H1 (cell line): ENCODE measurements around the gene HMHB1. TPM values are rescaled to one million over a fixed set of nuclear protein-coding genes. Genes with fewer than 3 reads are reported as not detected.

Source experiments
- CTCF ChIA-PET: fragments of 300-600 bp; sonication (Branson Sonifier 250); formaldehyde crosslinking; loops from one replicate; lab custom pipeline; 2021; ENCODE audit not compliant: partially characterized antibody; lab: Charles Lee
- POLR2A ChIA-PET: fragments of 300-600 bp; sonication (Branson Sonifier 250); formaldehyde crosslinking; loops from one replicate; lab custom pipeline; 2021; ENCODE audit warnings: inconsistent platforms; ENCODE audit not compliant: partially characterized antibody; lab: Charles Lee
- DNase-seq, 2 experiments: peaks; one replicate each; pipeline versions ENCODE4 v3.0.0 to v3.0.0-alpha.2; 2010 to 2022; ENCODE audit warnings: low spot score in 2 of 2, low read depth in 1 of 2, mixed read lengths in 1 of 2
- FAIRE-seq: peaks from 2 replicates; lab custom pipeline; 2011; peaks lifted over from hg19 to GRCh38; lab: Jason Lieb, UNC
- H2AFZ ChIP-seq: 2 replicates; pipeline ENCODE4 v1.8.1; 2012; ENCODE audit warnings: low read length, inconsistent platforms
- H2AK5ac ChIP-seq: 2 replicates; pipeline ENCODE4 v1.6.1; 2013; ENCODE audit warnings: low read depth, low read length
- H2BK120ac ChIP-seq: replicated peaks from 2 replicates; pipeline ENCODE3; 2013; ENCODE audit warnings: low read depth, low read length, inconsistent platforms
- H2BK12ac ChIP-seq: 2 replicates; pipeline ENCODE4 v1.6.1; 2013; ENCODE audit warnings: low read depth, low read length
- H2BK15ac ChIP-seq: 2 replicates; pipeline ENCODE4 v1.6.1; 2013; ENCODE audit warnings: low read length
- H2BK20ac ChIP-seq: 2 replicates; pipeline ENCODE4 v1.6.1; 2013; ENCODE audit warnings: low read length
- H2BK5ac ChIP-seq: 2 replicates; pipeline ENCODE4 v1.6.1; 2013; ENCODE audit warnings: low read depth, low read length
- H3K14ac ChIP-seq: 2 replicates; pipeline ENCODE4 v1.6.1; 2013; ENCODE audit warnings: inconsistent platforms; ENCODE audit not compliant: insufficient read length
- H3K18ac ChIP-seq: 2 replicates; pipeline ENCODE4 v1.6.1; 2013; ENCODE audit warnings: low read length; ENCODE audit errors: extremely low read depth
- H3K23ac ChIP-seq: 2 replicates; pipeline ENCODE4 v1.6.1; 2013; ENCODE audit warnings: inconsistent platforms; ENCODE audit not compliant: insufficient read length
- H3K23me2 ChIP-seq: 2 replicates; pipeline ENCODE4 v1.6.1; 2013; ENCODE audit warnings: low read depth, low read length
- H3K27ac ChIP-seq: 2 replicates; pipeline ENCODE4 v1.6.1; 2011; ENCODE audit warnings: low read depth, low read length, inconsistent platforms
- H3K27me3 ChIP-seq, 4 experiments: replicated peaks in 1 of 4; 1 replicate in 1 of 4; 2 replicates in 3 of 4; pipeline versions ENCODE4 v1.6.1 to v1.8.1; 2011 to 2013; ENCODE audit warnings: low read length in 3 of 4, mild to moderate bottlenecking in 3 of 4, inconsistent platforms in 2 of 4, mixed read lengths in 2 of 4, moderate library complexity in 1 of 4; ENCODE audit not compliant: control insufficient read depth in 3 of 4, insufficient read depth in 3 of 4; ENCODE audit errors: extremely low read depth in 1 of 4
- H3K36me3 ChIP-seq, 4 experiments: 2 replicates each; pipeline versions ENCODE4 v1.6.1 to v1.8.1; 2011 to 2013; ENCODE audit warnings: mild to moderate bottlenecking in 4 of 4, low read length in 3 of 4, moderate library complexity in 2 of 4, control low read depth in 1 of 4, inconsistent platforms in 1 of 4; ENCODE audit not compliant: insufficient read depth in 4 of 4, control insufficient read depth in 2 of 4
- H3K4ac ChIP-seq: replicated peaks from 2 replicates; pipeline ENCODE3; 2013; ENCODE audit warnings: low read length, low read depth, mixed read lengths, inconsistent platforms; ENCODE audit not compliant: insufficient read length
- H3K4me1 ChIP-seq, 4 experiments: replicated peaks in 1 of 4; 1 replicate in 1 of 4; 2 replicates in 3 of 4; pipeline versions ENCODE4 v1.6.1 to v1.8.1; 2011 to 2013; ENCODE audit warnings: low read length in 3 of 4, inconsistent platforms in 2 of 4, mixed read lengths in 1 of 4; ENCODE audit not compliant: insufficient read depth in 4 of 4, control insufficient read depth in 3 of 4
- H3K4me2 ChIP-seq, 2 experiments: 2 replicates each; pipeline versions ENCODE4 v1.6.1 to v1.8.1; 2011 to 2013; ENCODE audit warnings: low read depth in 2 of 2, low read length in 2 of 2, control low read depth in 1 of 2, inconsistent platforms in 1 of 2, mild to moderate bottlenecking in 1 of 2; ENCODE audit not compliant: insufficient read depth in 1 of 2
- H3K4me3 ChIP-seq, 4 experiments: fragments of 200-600, 300-600 bp in 1 of 4; sonication (generic), shearing (Covaris generic), sonication (Bioruptor Twin) in 1 of 4; 2 replicates each; pipeline versions ENCODE4 v1.5.1 to v1.8.1; 2011 to 2016; ENCODE audit warnings: low read length in 4 of 4, low read depth in 3 of 4, control low read depth in 2 of 4, inconsistent platforms in 2 of 4, mild to moderate bottlenecking in 2 of 4, mixed read lengths in 1 of 4, moderate library complexity in 1 of 4; ENCODE audit not compliant: insufficient read depth in 2 of 4; ENCODE audit errors: extremely low read depth in 1 of 4
- H3K56ac ChIP-seq: replicated peaks from 2 replicates; pipeline ENCODE3; 2013; ENCODE audit warnings: low read depth, mild to moderate bottlenecking, mixed read lengths, low read length, inconsistent platforms; ENCODE audit not compliant: insufficient read length
- H3K79me1 ChIP-seq: 2 replicates; pipeline ENCODE4 v1.6.1; 2013; ENCODE audit warnings: low read depth, low read length, control low read depth
- H3K79me2 ChIP-seq, 2 experiments: 2 replicates each; pipeline versions ENCODE4 v1.6.1 to v1.8.1; 2012 to 2013; ENCODE audit warnings: low read length in 2 of 2, mild to moderate bottlenecking in 2 of 2, inconsistent platforms in 1 of 2; ENCODE audit not compliant: insufficient read depth in 2 of 2, control insufficient read depth in 1 of 2
- H3K9ac ChIP-seq, 4 experiments: replicated peaks in 1 of 4; 1 replicate in 1 of 4; 2 replicates in 3 of 4; pipeline versions ENCODE4 v1.6.1 to v1.8.1; 2011 to 2013; ENCODE audit warnings: low read depth in 3 of 4, low read length in 3 of 4, control low read depth in 2 of 4, mild to moderate bottlenecking in 2 of 4, moderate library complexity in 2 of 4, inconsistent platforms in 1 of 4; ENCODE audit errors: extremely low read depth in 1 of 4
- H3K9me3 ChIP-seq, 2 experiments: 2 replicates each; pipeline versions ENCODE4 v1.6.1 to v1.8.1; 2012 to 2013; ENCODE audit warnings: mild to moderate bottlenecking in 2 of 2, moderate library complexity in 2 of 2, control low read depth in 1 of 2, inconsistent platforms in 1 of 2, low read depth in 1 of 2, low read length in 1 of 2, mixed read lengths in 1 of 2; ENCODE audit not compliant: insufficient read depth in 2 of 2
- H4K20me1 ChIP-seq, 2 experiments: replicated peaks in 1 of 2; 2 replicates each; pipeline versions ENCODE3 to v1.8.1; 2011 to 2013; ENCODE audit warnings: inconsistent platforms in 2 of 2, low read length in 2 of 2, mild to moderate bottlenecking in 1 of 2; ENCODE audit not compliant: insufficient read depth in 2 of 2, control insufficient read depth in 1 of 2
- H4K5ac ChIP-seq: 2 replicates; pipeline ENCODE4 v1.6.1; 2013; ENCODE audit warnings: low read length, low read depth, mixed read lengths, inconsistent platforms; ENCODE audit not compliant: insufficient read length
- H4K8ac ChIP-seq: 2 replicates; pipeline ENCODE4 v1.8.0; 2013; ENCODE audit warnings: mild to moderate bottlenecking, moderate library complexity, low read length, inconsistent platforms; ENCODE audit not compliant: insufficient read depth; ENCODE audit errors: extremely low read depth
- H4K91ac ChIP-seq: replicated peaks from 2 replicates; pipeline ENCODE3; 2013; ENCODE audit warnings: low read length, mixed read lengths, inconsistent platforms; ENCODE audit not compliant: insufficient read length
- EGR1 ChIP-seq: IDR thresholded peaks from 2 replicates; pipeline ENCODE4 v1.6.1; 2011; ENCODE audit warnings: low read depth, low read length, borderline replicate concordance
- KDM5A ChIP-seq: fragments of 200-600 bp; IDR thresholded peaks from 2 replicates; pipeline ENCODE4 v1.7.1; 2012; ENCODE audit warnings: mild to moderate bottlenecking, low read length, inconsistent platforms, mixed read lengths
- NRF1 ChIP-seq: IDR thresholded peaks from 2 replicates; pipeline ENCODE4 v1.6.1; 2011; ENCODE audit warnings: mild to moderate bottlenecking, low read depth, low read length, improper control_type of control experiment
- SRF ChIP-seq: IDR thresholded peaks from 2 replicates; pipeline ENCODE4 v1.6.1; 2011; ENCODE audit warnings: mild to moderate bottlenecking, low read depth, low read length, moderate library complexity
- polyA plus RNA-seq, 7 experiments: library from polyadenylated mRNA; depleted of rRNA in 3 of 7; stranded (reverse) in 5 of 7; unstranded in 2 of 7; fragments of >200 nt in 5 of 7; fragments of 200-250 nt in 2 of 7; gene quantifications; 1 replicate in 5 of 7; 2 replicates in 1 of 7; 4 replicates in 1 of 7; pipeline versions ENCODE4 v1.2.1 to v1.2.3, GENCODE V29; 2011 to 2013; ENCODE audit warnings: missing spikeins in 2 of 7, mixed read lengths in 2 of 7
- total RNA-seq: library from RNA; stranded (reverse); fragmentation: NEBNext Ultra II Directional; extraction: Animal tissue kit (Norgen Biotek cat#: 25700); gene quantifications from 2 replicates; pipeline ENCODE4 v1.2.1, GENCODE V29; 2021
- TF ChIP-seq, protein P1 (sequence below): IDR thresholded peaks from 2 replicates; pipeline ENCODE4 v1.6.1; 2011; ENCODE audit warnings: low read depth, mild to moderate bottlenecking, low read length; ENCODE audit not compliant: insufficient read depth

The HMHB1 gene
- total and polyA plus RNA-seq, 2 of the 8 experiments (the other 6 are each of a cell fraction or from before 2014, with no cell fraction given), result not detected

DNA sequence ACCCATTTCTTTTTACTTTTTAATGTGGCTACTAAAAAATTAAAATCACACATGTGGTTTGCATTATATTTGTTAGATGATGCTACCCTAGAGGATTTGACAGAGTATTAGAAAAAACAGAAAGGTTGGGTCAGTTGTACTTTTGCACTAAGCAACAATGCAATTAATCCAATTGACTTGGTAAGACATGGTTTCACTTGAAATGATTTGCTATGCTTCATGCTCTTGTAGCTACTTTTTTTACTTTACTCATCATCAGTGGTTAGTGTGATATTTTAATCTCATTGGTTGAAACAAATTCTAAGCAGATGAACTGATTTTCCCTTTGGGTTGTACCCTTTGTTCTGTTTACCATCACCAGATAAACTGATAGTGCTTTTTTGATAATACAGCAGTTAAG, 39.4 kb downstream of the HMHB1 start:
- H3K4ac ChIP-seq, result no peak overlapping the region
- no peak overlapping the region for H2BK20ac ChIP-seq
- no peak overlapping the region for H4K91ac ChIP-seq
- FAIRE-seq, result no peak
- TF ChIP-seq NRF1, result no peak
- no peak for TF ChIP-seq KDM5A
- TF ChIP-seq SRF, result no peak
- TF ChIP-seq EGR1, result no peak
- TF ChIP-seq, protein P1, sequence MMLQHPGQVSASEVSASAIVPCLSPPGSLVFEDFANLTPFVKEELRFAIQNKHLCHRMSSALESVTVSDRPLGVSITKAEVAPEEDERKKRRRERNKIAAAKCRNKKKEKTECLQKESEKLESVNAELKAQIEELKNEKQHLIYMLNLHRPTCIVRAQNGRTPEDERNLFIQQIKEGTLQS, result no peak
- no peaks in the 10 kb centered on the region for H3K23me2 ChIP-seq
- H3K9ac ChIP-seq, result no peak overlapping the region
- H3K79me2 ChIP-seq, result no peaks in the 10 kb centered on the region
- no peak overlapping the region for H3K4me3 ChIP-seq
- POLR2A ChIA-PET, result no interaction called here
- no peak overlapping the region for H3K27ac ChIP-seq
- H2AFZ ChIP-seq, result no peak overlapping the region
- H2BK15ac ChIP-seq, result no peak overlapping the region
- H2BK5ac ChIP-seq, result no peak overlapping the region
- no peak overlapping the region for H2AK5ac ChIP-seq
- no peaks in the 10 kb centered on the region for H3K4me1 ChIP-seq
- H3K18ac ChIP-seq, result no peak overlapping the region
- CTCF ChIA-PET, result interaction anchor here (1.1 kb wide), 1 partner anchor 291 kb away, joined by 3 read pairs; no protein-coding TSS in a partner anchor
- H3K27me3 ChIP-seq, result no peaks in the 10 kb centered on the region
- H3K36me3 ChIP-seq, result no peaks in the 10 kb centered on the region
- H3K23ac ChIP-seq, result no peak overlapping the region
- H2BK120ac ChIP-seq, result no peak overlapping the region
- no peak overlapping the region for H3K14ac ChIP-seq
- no peak overlapping the region for H4K5ac ChIP-seq
- H2BK12ac ChIP-seq, result no peak overlapping the region
- H4K8ac ChIP-seq, result no peak overlapping the region
- no peaks in the 10 kb centered on the region for H3K79me1 ChIP-seq
- peaks cover 9 to 12% of the 10 kb centered on the region in 2 experiments for H3K9me3 ChIP-seq
- H3K56ac ChIP-seq, result no peak overlapping the region
- no peak for DNase-seq
- no peak overlapping the region for H3K4me2 ChIP-seq
- no peaks in the 10 kb centered on the region for H4K20me1 ChIP-seq
